GM12878 (cell line): ENCODE data around the gene MDFIC. TPM values are rescaled to one million over a fixed set of nuclear protein-coding genes. Genes with fewer than 3 reads are reported as not detected.

ENCODE experiments used
- BRCA1 ChIP-seq: IDR thresholded peaks from 2 replicates; pipeline ENCODE4 v1.6.1; 2011; ENCODE audit warnings: low read depth, low read length, improper control_type of control experiment
- CBX3 ChIP-seq: fragments of 200-600 bp; sonication (generic); IDR thresholded peaks from 2 replicates; pipeline ENCODE4 v1.6.1; 2016; ENCODE audit warnings: low read depth, borderline replicate concordance
- DPF2 ChIP-seq: fragments of 450-650 bp; IDR thresholded peaks from 2 replicates; pipeline ENCODE4 v1.6.1; 2017; ENCODE audit warnings: mild to moderate bottlenecking
- KAT2A ChIP-seq: conservative IDR thresholded peaks from 2 replicates; pipeline ENCODE4 v1.6.1; 2011; ENCODE audit warnings: low read depth, low read length; ENCODE audit not compliant: control insufficient read depth
- MEF2B ChIP-seq: fragments of 450-650 bp; IDR thresholded peaks from 2 replicates; pipeline ENCODE4 v1.6.1; 2018; ENCODE audit warnings: mild to moderate bottlenecking, moderate library complexity; ENCODE audit not compliant: partially characterized antibody, poor library complexity, severe bottlenecking
- NBN ChIP-seq: fragments of 450-650 bp; IDR thresholded peaks from 2 replicates; pipeline ENCODE4 v1.6.1; 2016
- NFIC ChIP-seq: IDR thresholded peaks from 2 replicates; pipeline ENCODE4 v1.6.1; 2012; ENCODE audit warnings: low read depth, mild to moderate bottlenecking, inconsistent platforms, low read length, moderate library complexity
- PAX8 ChIP-seq: fragments of 450-650 bp; IDR thresholded peaks from 2 replicates; pipeline ENCODE4 v1.6.1; 2017; ENCODE audit warnings: mild to moderate bottlenecking, moderate library complexity
- POLR2AphosphoS2 ChIP-seq: IDR thresholded peaks from 2 replicates; pipeline ENCODE4 v1.6.1; 2011; ENCODE audit warnings: low read depth, mild to moderate bottlenecking, low read length, improper control_type of control experiment, moderate library complexity
- POLR2AphosphoS5 ChIP-seq: IDR thresholded peaks from 2 replicates; pipeline ENCODE4 v1.6.1; 2011; ENCODE audit warnings: mild to moderate bottlenecking, low read length, inconsistent platforms
- RELA ChIP-seq: fragments of 450-650 bp; IDR thresholded peaks from 2 replicates; pipeline ENCODE4 v1.8.0; 2014; ENCODE audit warnings: borderline replicate concordance; ENCODE audit not compliant: partially characterized antibody
- SIX5 ChIP-seq: IDR thresholded peaks from 2 replicates; pipeline ENCODE4 v1.6.1; 2011; ENCODE audit warnings: mild to moderate bottlenecking, low read depth, low read length, moderate library complexity; ENCODE audit not compliant: severe bottlenecking
- SMC3 ChIP-seq: IDR thresholded peaks from 2 replicates; pipeline ENCODE4 v1.6.1; 2011; ENCODE audit warnings: low read length, improper control_type of control experiment, borderline replicate concordance
- SREBF1 ChIP-seq: IDR thresholded peaks from 2 replicates; pipeline ENCODE4 v1.6.1; 2012; ENCODE audit warnings: mild to moderate bottlenecking, low read length
- STAT3 ChIP-seq: IDR thresholded peaks from 2 replicates; pipeline ENCODE4 v1.6.1; 2011; ENCODE audit warnings: low read depth, low read length, improper control_type of control experiment
- TBL1XR1 ChIP-seq: IDR thresholded peaks from 2 replicates; pipeline ENCODE4 v1.6.1; 2012; ENCODE audit warnings: low read depth, low read length, improper control_type of control experiment
- YY1 ChIP-seq: IDR thresholded peaks from 2 replicates; pipeline ENCODE4 v1.6.1; 2011; ENCODE audit warnings: low read depth, mild to moderate bottlenecking, low read length
- ZNF207 ChIP-seq: fragments of 450-650 bp; IDR thresholded peaks from 2 replicates; pipeline ENCODE4 v1.6.1; 2014; ENCODE audit warnings: antibody characterized with exemption, mild to moderate bottlenecking, borderline replicate concordance
- ZNF217 ChIP-seq: fragments of 450-650 bp; IDR thresholded peaks from 2 replicates; pipeline ENCODE4 v1.6.1; 2017; ENCODE audit warnings: antibody characterized with exemption, mild to moderate bottlenecking
- ZNF384 ChIP-seq: IDR thresholded peaks from 2 replicates; pipeline ENCODE4 v1.6.1; 2012; ENCODE audit warnings: low read depth, mild to moderate bottlenecking, low read length, improper control_type of control experiment, borderline replicate concordance
- polyA plus RNA-seq, 11 experiments: library from polyadenylated mRNA; depleted of rRNA in 4 of 11; unstranded in 6 of 11; stranded (reverse) in 5 of 11; fragments of >200 nt; fragmentation: Nextera tagmentation in 4 of 11; fragmentation: Illumina TruSeq in 1 of 11; extraction: Ambion mirVana in 4 of 11; extraction: Trizol in 1 of 11; gene quantifications; 1 replicate in 1 of 11; 2 replicates in 10 of 11; pipeline versions ENCODE4 v1.2.1 to v1.2.3, GENCODE V29; 2011 to 2016; ENCODE audit warnings: inconsistent platforms in 2 of 11, missing spikeins in 2 of 11, low read depth in 1 of 11
- total RNA-seq, 4 experiments: library from RNA; depleted of rRNA in 3 of 4; stranded (reverse); fragments of >200 nt in 3 of 4; fragmentation: Illumina TruSeq in 1 of 4; extraction: Trizol in 1 of 4; gene quantifications; 2 replicates each; pipeline versions ENCODE4 v1.2.1 to v1.2.3, GENCODE V29; 2013 to 2021
- TF ChIP-seq, protein P1 (sequence below): fragments of 450-650 bp; formaldehyde crosslinking; IDR thresholded peaks from 2 replicates; pipeline ENCODE4 v1.4.0; 2020; ENCODE audit warnings: mild to moderate bottlenecking, moderate library complexity
- TF ChIP-seq, protein P2 (sequence below): IDR thresholded peaks from 2 replicates; pipeline ENCODE4 v1.6.1; 2012; ENCODE audit warnings: low read depth, low read length, improper control_type of control experiment
- TF ChIP-seq, protein P3 (sequence below): IDR thresholded peaks from 2 replicates; pipeline ENCODE4 v1.6.1; 2011; ENCODE audit warnings: mild to moderate bottlenecking, low read depth, low read length, moderate library complexity; ENCODE audit not compliant: insufficient replicate concordance
- TF ChIP-seq, protein P4 (sequence below): fragments of 150-350 bp; IDR thresholded peaks from 2 replicates; pipeline ENCODE4 v1.6.1; 2016; ENCODE audit warnings: low read depth, low read length

Gene MDFIC
- total and polyA plus RNA-seq, 10 of the 15 experiments (the other 5 are each of a cell fraction or from before 2014, with no cell fraction given), result 7.3 to 58.4 (median 40.0) TPM

DNA sequence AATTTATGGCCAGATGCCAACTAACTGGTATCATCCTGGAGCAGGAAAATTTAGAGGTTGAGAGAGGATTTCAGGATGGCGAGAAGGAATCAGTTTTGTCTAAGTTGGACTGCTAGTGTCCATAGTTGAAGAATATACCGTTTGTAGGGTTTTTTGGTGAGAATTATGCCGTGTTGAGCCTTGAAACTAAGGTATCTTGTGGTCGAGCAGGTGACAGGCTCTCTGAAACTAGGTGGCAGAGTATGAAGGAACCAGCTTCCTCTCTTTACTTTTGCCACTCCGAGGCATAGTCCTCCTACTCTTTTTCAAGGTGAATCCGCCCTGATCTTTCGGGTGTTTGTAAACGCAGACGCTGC is 9.7 kb downstream of the MDFIC start (continued):
- TF ChIP-seq POLR2AphosphoS2 (no peak), SMC3 (no peak; the same call in 1 of the 2 replicates), ZNF384 (no peak), KAT2A (no peak), ZNF217 (peak; percentile 47; the same call in 1 of the 2 replicates), POLR2AphosphoS5 (peak; percentile 62), RELA (no peak), SIX5 (no peak), PAX8 (no peak), STAT3 (no peak), ZNF207 (no peak; the same call in 1 of the 2 replicates), MEF2B (no peak), NBN (peak; percentile 77), DPF2 (0 out of 2 replicates have a peak, but pooled peaks have one; percentile 77), NFIC (peak; percentile 83), BRCA1 (no peak), TBL1XR1 (no peak), YY1 (0 out of 2 replicates have a peak, but pooled peaks have one; percentile 28), SREBF1 (no peak), CBX3 (no peak)
- TF ChIP-seq, protein P1, sequence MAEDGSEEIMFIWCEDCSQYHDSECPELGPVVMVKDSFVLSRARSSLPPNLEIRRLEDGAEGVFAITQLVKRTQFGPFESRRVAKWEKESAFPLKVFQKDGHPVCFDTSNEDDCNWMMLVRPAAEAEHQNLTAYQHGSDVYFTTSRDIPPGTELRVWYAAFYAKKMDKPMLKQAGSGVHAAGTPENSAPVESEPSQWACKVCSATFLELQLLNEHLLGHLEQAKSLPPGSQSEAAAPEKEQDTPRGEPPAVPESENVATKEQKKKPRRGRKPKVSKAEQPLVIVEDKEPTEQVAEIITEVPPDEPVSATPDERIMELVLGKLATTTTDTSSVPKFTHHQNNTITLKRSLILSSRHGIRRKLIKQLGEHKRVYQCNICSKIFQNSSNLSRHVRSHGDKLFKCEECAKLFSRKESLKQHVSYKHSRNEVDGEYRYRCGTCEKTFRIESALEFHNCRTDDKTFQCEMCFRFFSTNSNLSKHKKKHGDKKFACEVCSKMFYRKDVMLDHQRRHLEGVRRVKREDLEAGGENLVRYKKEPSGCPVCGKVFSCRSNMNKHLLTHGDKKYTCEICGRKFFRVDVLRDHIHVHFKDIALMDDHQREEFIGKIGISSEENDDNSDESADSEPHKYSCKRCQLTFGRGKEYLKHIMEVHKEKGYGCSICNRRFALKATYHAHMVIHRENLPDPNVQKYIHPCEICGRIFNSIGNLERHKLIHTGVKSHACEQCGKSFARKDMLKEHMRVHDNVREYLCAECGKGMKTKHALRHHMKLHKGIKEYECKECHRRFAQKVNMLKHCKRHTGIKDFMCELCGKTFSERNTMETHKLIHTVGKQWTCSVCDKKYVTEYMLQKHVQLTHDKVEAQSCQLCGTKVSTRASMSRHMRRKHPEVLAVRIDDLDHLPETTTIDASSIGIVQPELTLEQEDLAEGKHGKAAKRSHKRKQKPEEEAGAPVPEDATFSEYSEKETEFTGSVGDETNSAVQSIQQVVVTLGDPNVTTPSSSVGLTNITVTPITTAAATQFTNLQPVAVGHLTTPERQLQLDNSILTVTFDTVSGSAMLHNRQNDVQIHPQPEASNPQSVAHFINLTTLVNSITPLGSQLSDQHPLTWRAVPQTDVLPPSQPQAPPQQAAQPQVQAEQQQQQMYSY (CRISPR knock-in tag), result no peak
- TF ChIP-seq, protein P2, sequence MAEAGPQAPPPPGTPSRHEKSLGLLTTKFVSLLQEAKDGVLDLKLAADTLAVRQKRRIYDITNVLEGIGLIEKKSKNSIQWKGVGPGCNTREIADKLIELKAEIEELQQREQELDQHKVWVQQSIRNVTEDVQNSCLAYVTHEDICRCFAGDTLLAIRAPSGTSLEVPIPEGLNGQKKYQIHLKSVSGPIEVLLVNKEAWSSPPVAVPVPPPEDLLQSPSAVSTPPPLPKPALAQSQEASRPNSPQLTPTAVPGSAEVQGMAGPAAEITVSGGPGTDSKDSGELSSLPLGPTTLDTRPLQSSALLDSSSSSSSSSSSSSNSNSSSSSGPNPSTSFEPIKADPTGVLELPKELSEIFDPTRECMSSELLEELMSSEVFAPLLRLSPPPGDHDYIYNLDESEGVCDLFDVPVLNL, result no peak
- TF ChIP-seq, protein P3, sequence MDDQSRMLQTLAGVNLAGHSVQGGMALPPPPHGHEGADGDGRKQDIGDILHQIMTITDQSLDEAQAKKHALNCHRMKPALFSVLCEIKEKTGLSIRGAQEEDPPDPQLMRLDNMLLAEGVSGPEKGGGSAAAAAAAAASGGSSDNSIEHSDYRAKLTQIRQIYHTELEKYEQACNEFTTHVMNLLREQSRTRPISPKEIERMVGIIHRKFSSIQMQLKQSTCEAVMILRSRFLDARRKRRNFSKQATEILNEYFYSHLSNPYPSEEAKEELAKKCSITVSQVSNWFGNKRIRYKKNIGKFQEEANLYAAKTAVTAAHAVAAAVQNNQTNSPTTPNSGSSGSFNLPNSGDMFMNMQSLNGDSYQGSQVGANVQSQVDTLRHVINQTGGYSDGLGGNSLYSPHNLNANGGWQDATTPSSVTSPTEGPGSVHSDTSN, result no peak
- TF ChIP-seq, protein P4, sequence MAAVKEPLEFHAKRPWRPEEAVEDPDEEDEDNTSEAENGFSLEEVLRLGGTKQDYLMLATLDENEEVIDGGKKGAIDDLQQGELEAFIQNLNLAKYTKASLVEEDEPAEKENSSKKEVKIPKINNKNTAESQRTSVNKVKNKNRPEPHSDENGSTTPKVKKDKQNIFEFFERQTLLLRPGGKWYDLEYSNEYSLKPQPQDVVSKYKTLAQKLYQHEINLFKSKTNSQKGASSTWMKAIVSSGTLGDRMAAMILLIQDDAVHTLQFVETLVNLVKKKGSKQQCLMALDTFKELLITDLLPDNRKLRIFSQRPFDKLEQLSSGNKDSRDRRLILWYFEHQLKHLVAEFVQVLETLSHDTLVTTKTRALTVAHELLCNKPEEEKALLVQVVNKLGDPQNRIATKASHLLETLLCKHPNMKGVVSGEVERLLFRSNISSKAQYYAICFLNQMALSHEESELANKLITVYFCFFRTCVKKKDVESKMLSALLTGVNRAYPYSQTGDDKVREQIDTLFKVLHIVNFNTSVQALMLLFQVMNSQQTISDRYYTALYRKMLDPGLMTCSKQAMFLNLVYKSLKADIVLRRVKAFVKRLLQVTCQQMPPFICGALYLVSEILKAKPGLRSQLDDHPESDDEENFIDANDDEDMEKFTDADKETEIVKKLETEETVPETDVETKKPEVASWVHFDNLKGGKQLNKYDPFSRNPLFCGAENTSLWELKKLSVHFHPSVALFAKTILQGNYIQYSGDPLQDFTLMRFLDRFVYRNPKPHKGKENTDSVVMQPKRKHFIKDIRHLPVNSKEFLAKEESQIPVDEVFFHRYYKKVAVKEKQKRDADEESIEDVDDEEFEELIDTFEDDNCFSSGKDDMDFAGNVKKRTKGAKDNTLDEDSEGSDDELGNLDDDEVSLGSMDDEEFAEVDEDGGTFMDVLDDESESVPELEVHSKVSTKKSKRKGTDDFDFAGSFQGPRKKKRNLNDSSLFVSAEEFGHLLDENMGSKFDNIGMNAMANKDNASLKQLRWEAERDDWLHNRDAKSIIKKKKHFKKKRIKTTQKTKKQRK, result no peak
